Uterus (tissue), 4 donors: ENCODE data around the gene EFHC2. TPM values are rescaled to one million over a fixed set of nuclear protein-coding genes. Genes with fewer than 3 reads are reported as not detected.
A peak's percentile ranks its signal among the peaks of the same experiment; 100 is the strongest.

Experiments used
- DNase-seq, 2 donors: peaks; one replicate each; pipeline ENCODE4 v3.0.0-alpha.2; 2019 to 2020
- H3K27ac ChIP-seq, 2 donors: fragments of 200-600 bp; sonication (generic); 1 replicate in 1 of 2; 2 replicates in 1 of 2; pipeline ENCODE4 v1.5.1; 2016 to 2018
- H3K27me3 ChIP-seq, 2 donors: fragments of 200-600 bp; sonication (generic); one replicate each; pipeline ENCODE4 v1.5.1; 2018 to 2019; ENCODE audit warnings: control low read depth in 1 of 2
- H3K36me3 ChIP-seq, 2 donors: fragments of 200-600 bp; sonication (generic); one replicate each; pipeline ENCODE4 v1.5.1; 2019; ENCODE audit warnings: control low read depth in 1 of 2
- H3K4me1 ChIP-seq, 2 donors: fragments of 200-600 bp; sonication (generic); one replicate each; pipeline ENCODE4 v1.5.1; 2018 to 2019; ENCODE audit warnings: control low read depth in 1 of 2
- H3K4me3 ChIP-seq, 2 donors: fragments of 200-600 bp; sonication (generic); 1 replicate in 1 of 2; 2 replicates in 1 of 2; pipeline ENCODE4 v1.5.1; 2018 to 2019; ENCODE audit warnings: mild to moderate bottlenecking in 1 of 2
- H3K9me3 ChIP-seq, 2 donors: fragments of 200-600 bp; sonication (generic); one replicate each; pipeline ENCODE4 v1.5.1; 2019; ENCODE audit warnings: control low read depth in 1 of 2
- CTCF ChIP-seq, 4 experiments: fragments of 200-600 bp in 2 of 4; fragments of 450-650 bp in 2 of 4; sonication (generic) in 2 of 4; IDR thresholded peaks; one replicate each; pipeline ENCODE4 v1.5.1; 2016 to 2019; ENCODE audit warnings: antibody characterized with exemption in 4 of 4, mild to moderate bottlenecking in 2 of 4, moderate library complexity in 1 of 4
- POLR2A ChIP-seq, 2 donors: fragments of 450-650 bp; IDR thresholded peaks; one replicate each; pipeline ENCODE4 v1.6.1; 2016; ENCODE audit warnings: antibody characterized with exemption in 2 of 2, mild to moderate bottlenecking in 1 of 2, moderate library complexity in 1 of 2
- intact Hi-C: fragments of 100-400 bp; cut with DNase I; formaldehyde crosslinking; loops from one replicate; pipeline ENCODE4 v1.15.1; 2023; ENCODE audit warnings: low total_unique reads
- total RNA-seq, 4 donors: library from RNA; depleted of rRNA in 3 of 4; stranded (reverse); fragments of >200 nt in 3 of 4; gene quantifications; one replicate each; pipeline versions ENCODE4 v1.1.0 to v1.2.4, GENCODE V29; 2014 to 2023
- donor health status: DM: yes; HTN: yes; CAD: no.

Gene EFHC2
- total RNA-seq, 4 donors from 2014 or later: 0.59 to 6.4 (median 4.1) TPM

- Histone ChIP-seq H3K36me3 (no peaks in the 10 kb centered on the region), H3K27ac (no peak overlapping the region), H3K27me3 (no peaks in the 10 kb centered on the region), H3K9me3 (no peaks in the 10 kb centered on the region), H3K4me1 (no peaks in the 10 kb centered on the region), H3K4me3 (no peak overlapping the region)
- TF ChIP-seq CTCF (IDR thresholded peaks at IDR 0.05): no peak
- no peak for TF ChIP-seq POLR2A (IDR thresholded peaks at IDR 0.05)
- intact Hi-C loops: no loop called here
- DNase-seq: no peak
These were observed 176.4 kb downstream of the EFHC2 start for GRCh38 chrX:44167116-44167515.

- Histone ChIP-seq H3K4me3 (no peak overlapping the region), H3K36me3 (no peaks in the 10 kb centered on the region), H3K9me3 (no peaks in the 10 kb centered on the region), H3K4me1 (no peaks in the 10 kb centered on the region), H3K27ac (no peak overlapping the region), H3K27me3 (no peaks in the 10 kb centered on the region)
- no peak for TF ChIP-seq CTCF (IDR thresholded peaks at IDR 0.05)
- no peak for TF ChIP-seq POLR2A (IDR thresholded peaks at IDR 0.05)
- DNase-seq: no peak
- intact Hi-C loops: no loop called here
These were observed 180.5 kb downstream of the EFHC2 start for GRCh38 chrX:44162964-44163475.

- Histone ChIP-seq H3K27ac (no peak overlapping the region), H3K4me3 (no peak overlapping the region), H3K27me3 (no peaks in the 10 kb centered on the region), H3K9me3 (no peaks in the 10 kb centered on the region), H3K4me1 (no peaks in the 10 kb centered on the region), H3K36me3 (no peaks in the 10 kb centered on the region)
- TF ChIP-seq POLR2A (IDR thresholded peaks at IDR 0.05) (no peak), CTCF (IDR thresholded peaks at IDR 0.05) (no peak)
- peak in 1 of 2 donors; percentile 29 for DNase-seq
- intact Hi-C loops: no loop called here
These were observed 185.6 kb downstream of the EFHC2 start for GRCh38 chrX:44157858-44158257.

- Histone ChIP-seq H3K4me3 (no peak overlapping the region), H3K4me1 (no peaks in the 10 kb centered on the region), H3K27ac (no peak overlapping the region), H3K27me3 (no peaks in the 10 kb centered on the region), H3K9me3 (no peaks in the 10 kb centered on the region), H3K36me3 (no peaks in the 10 kb centered on the region)
- TF ChIP-seq CTCF (IDR thresholded peaks at IDR 0.05) (no peak), POLR2A (IDR thresholded peaks at IDR 0.05) (no peak)
- intact Hi-C loops: no loop called here
- no peak for DNase-seq
These were observed 186.2 kb downstream of the EFHC2 start for GRCh38 chrX:44157283-44157682.

GRCh38 chrX:44156726-44157125, 186.7 kb downstream of the EFHC2 start:
- H3K36me3 ChIP-seq: no peaks in the 10 kb centered on the region
- intact Hi-C loops: no loop called here
- H3K4me3 ChIP-seq: no peak overlapping the region
- H3K27me3 ChIP-seq: no peaks in the 10 kb centered on the region
- TF ChIP-seq CTCF (IDR thresholded peaks at IDR 0.05) (no peak), POLR2A (IDR thresholded peaks at IDR 0.05) (no peak)
- DNase-seq: no peak
- no peak overlapping the region for H3K27ac ChIP-seq
- H3K4me1 ChIP-seq: no peaks in the 10 kb centered on the region
- no peaks in the 10 kb centered on the region for H3K9me3 ChIP-seq
